ENCODE results near the gene HERC3.
A peak's percentile ranks its signal among the peaks of the same experiment; 100 is the strongest.
"Not testable (repeated sequence)": the region's sequence is repeated elsewhere in the genome, so short reads cannot be mapped to it uniquely, and the experiment has no call there.

The HERC3 gene

GRCh38 chr4:88592600-88593448 lies 544 bp downstream of the HERC3 start:
- TF ChIP-seq JUND (IDR thresholded peaks at IDR 0.05; ENCODE audit: low read depth) = no peak
- peak; percentile 76 to 77 for DNase-seq (ENCODE audit: low read depth in 1 of 2, low spot score in 1 of 2)
- in situ Hi-C loops (cut with HindIII; ENCODE audit: low pct_unique_long_range_greater_than_20kb, low sequenced_read_pairs) = no loop called here

- DNase-seq (ENCODE audit: low read depth in 1 of 2, low spot score in 1 of 2) = no peak
- in situ Hi-C loops (cut with HindIII; ENCODE audit: low pct_unique_long_range_greater_than_20kb, low sequenced_read_pairs) = no loop called here
- no peak for TF ChIP-seq JUND (IDR thresholded peaks at IDR 0.05; ENCODE audit: low read depth)
These were observed 5.8 kb downstream of the HERC3 start for GRCh38 chr4:88597970-88598660.

- in situ Hi-C loops (cut with HindIII; ENCODE audit: low pct_unique_long_range_greater_than_20kb, low sequenced_read_pairs) = no loop called here
- TF ChIP-seq JUND (IDR thresholded peaks at IDR 0.05; ENCODE audit: low read depth) = no peak
- DNase-seq (ENCODE audit: low read depth in 1 of 2, low spot score in 1 of 2) = no peak
These were observed 7.0 kb downstream of the HERC3 start for GRCh38 chr4:88599298-88599697.

GRCh38 chr4:88599714-88600113 lies 7.4 kb downstream of the HERC3 start:
- in situ Hi-C loops (cut with HindIII; ENCODE audit: low pct_unique_long_range_greater_than_20kb, low sequenced_read_pairs) = no loop called here
- TF ChIP-seq JUND (IDR thresholded peaks at IDR 0.05; ENCODE audit: low read depth) = no peak
- no peak for DNase-seq (ENCODE audit: low read depth in 1 of 2, low spot score in 1 of 2)

- no peak for DNase-seq (ENCODE audit: low read depth in 1 of 2, low spot score in 1 of 2)
- in situ Hi-C loops (cut with HindIII; ENCODE audit: low pct_unique_long_range_greater_than_20kb, low sequenced_read_pairs) = no loop called here
- no peak for TF ChIP-seq JUND (IDR thresholded peaks at IDR 0.05; ENCODE audit: low read depth)
These were observed 8.0 kb downstream of the HERC3 start for GRCh38 chr4:88600176-88600838.

GRCh38 chr4:88604978-88605678 lies 12.8 kb downstream of the HERC3 start:
- DNase-seq (ENCODE audit: low read depth in 1 of 2, low spot score in 1 of 2) = no peak
- in situ Hi-C loops (cut with HindIII; ENCODE audit: low pct_unique_long_range_greater_than_20kb, low sequenced_read_pairs) = no loop called here
- no peak for TF ChIP-seq JUND (IDR thresholded peaks at IDR 0.05; ENCODE audit: low read depth)

GRCh38 chr4:88605736-88606135 lies 13.5 kb downstream of the HERC3 start:
- DNase-seq (ENCODE audit: low read depth in 1 of 2, low spot score in 1 of 2) = no peak
- no peak for TF ChIP-seq JUND (IDR thresholded peaks at IDR 0.05; ENCODE audit: low read depth)
- in situ Hi-C loops (cut with HindIII; ENCODE audit: low pct_unique_long_range_greater_than_20kb, low sequenced_read_pairs) = no loop called here

GRCh38 chr4:88606832-88607231 lies 14.6 kb downstream of the HERC3 start:
- in situ Hi-C loops (cut with HindIII; ENCODE audit: low pct_unique_long_range_greater_than_20kb, low sequenced_read_pairs) = no loop called here
- no peak for DNase-seq (ENCODE audit: low read depth in 1 of 2, low spot score in 1 of 2)
- TF ChIP-seq JUND (IDR thresholded peaks at IDR 0.05; ENCODE audit: low read depth) = no peak

- no peak for DNase-seq (ENCODE audit: low read depth in 1 of 2, low spot score in 1 of 2)
- TF ChIP-seq JUND (IDR thresholded peaks at IDR 0.05; ENCODE audit: low read depth) = no peak
- in situ Hi-C loops (cut with HindIII; ENCODE audit: low pct_unique_long_range_greater_than_20kb, low sequenced_read_pairs) = no loop called here
These were observed 17.1 kb downstream of the HERC3 start for GRCh38 chr4:88609387-88609786.

GRCh38 chr4:88609794-88610193 lies 17.5 kb downstream of the HERC3 start:
- in situ Hi-C loops (cut with HindIII; ENCODE audit: low pct_unique_long_range_greater_than_20kb, low sequenced_read_pairs); DNase-seq (ENCODE audit: low read depth in 1 of 2, low spot score in 1 of 2): not testable (repeated sequence)

GRCh38 chr4:88610771-88611170 lies 18.5 kb downstream of the HERC3 start:
- no peak for TF ChIP-seq JUND (IDR thresholded peaks at IDR 0.05; ENCODE audit: low read depth)
- in situ Hi-C loops (cut with HindIII; ENCODE audit: low pct_unique_long_range_greater_than_20kb, low sequenced_read_pairs) = no loop called here

GRCh38 chr4:88613417-88613875 lies 21.2 kb downstream of the HERC3 start:
- DNase-seq (ENCODE audit: low read depth in 1 of 2, low spot score in 1 of 2) = no peak
- TF ChIP-seq JUND (IDR thresholded peaks at IDR 0.05; ENCODE audit: low read depth) = no peak
- in situ Hi-C loops (cut with HindIII; ENCODE audit: low pct_unique_long_range_greater_than_20kb, low sequenced_read_pairs) = no loop called here

More at GRCh38 chr4:88610771-88611170, 18.5 kb downstream of the HERC3 start:
- no peak for DNase-seq (ENCODE audit: low read depth in 1 of 2, low spot score in 1 of 2)

Measured in T47D (cell line).